OCI-M2 (cell line): Measurements from ENCODE around the gene AARSD1.
"Not testable (repeated sequence)": the region's sequence is repeated elsewhere in the genome, so short reads cannot be mapped to it uniquely, and the experiment has no call there.

Experiments
- DNase-seq: peaks from one replicate; lab custom pipeline; 2025; ENCODE audit not compliant: unreplicated experiment; lab: John Stamatoyannopoulos, UW

Gene AARSD1

GRCh38 chr17:42920922-42921321, 43.3 kb downstream of the AARSD1 start:
- DNase-seq = no peak

DNA sequence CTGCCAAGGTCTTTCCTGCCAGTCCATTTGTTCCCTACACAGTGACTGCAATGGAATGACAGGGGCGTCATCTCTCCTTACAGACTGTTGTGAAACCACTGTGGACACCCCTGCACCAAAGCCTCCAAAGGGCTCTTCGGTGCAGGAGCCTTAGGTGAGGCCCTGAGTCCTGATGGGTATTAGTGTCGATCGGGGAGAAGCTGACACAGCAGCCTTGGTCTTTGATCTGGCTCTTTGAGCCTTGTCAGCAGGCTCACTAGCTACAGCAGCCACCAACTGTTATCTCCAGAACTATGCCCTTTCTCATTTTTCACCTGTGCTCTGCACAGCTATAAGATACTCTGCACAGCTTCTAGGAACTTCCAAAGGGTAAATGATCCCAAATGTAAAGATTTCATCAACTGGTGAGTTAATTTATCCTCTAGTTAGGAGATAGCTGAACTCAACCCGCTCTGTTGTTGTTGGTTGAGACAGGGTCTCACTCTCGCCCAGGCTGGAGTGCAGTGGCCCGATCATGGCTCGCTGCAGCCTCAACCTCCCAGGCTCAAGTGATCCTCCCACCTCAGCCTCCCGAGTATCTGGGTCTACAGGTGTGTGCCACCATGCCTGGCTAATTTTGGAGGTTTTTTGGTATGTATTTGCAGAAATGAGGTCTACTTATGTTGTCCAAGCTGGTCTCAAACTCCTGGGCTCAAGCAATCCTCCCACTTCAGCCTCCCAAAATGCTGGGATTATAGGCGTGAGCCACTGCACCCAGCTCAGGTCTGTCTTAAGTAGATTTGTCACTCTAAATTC, 44.0 kb downstream of the AARSD1 start:
- DNase-seq = no peak

DNA sequence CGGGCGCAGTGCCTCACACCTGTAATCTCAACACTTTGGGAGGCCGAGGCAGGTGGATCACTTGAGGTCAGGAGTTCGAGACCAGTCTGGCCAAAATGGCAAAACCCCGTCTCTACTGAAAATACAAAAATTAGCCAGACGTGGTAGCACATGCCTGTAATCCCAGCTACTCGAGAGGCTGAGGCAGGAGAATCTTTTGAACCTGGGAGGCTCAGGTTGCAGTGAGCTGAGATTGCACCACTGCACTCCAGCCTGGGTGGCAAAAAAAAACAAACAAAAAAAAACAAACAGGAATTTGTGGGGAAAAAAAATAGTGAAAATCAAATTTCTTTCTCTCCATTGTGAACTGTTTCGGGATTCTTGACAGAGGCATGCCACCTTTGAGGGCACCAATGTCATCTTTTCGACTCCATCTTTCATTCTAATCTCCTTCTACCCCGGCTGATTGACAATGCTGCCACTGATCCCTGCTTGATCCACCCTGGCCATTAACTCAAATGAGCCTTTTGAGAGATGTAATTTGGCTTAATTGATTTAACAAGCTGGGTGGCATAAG, 44.7 kb downstream of the AARSD1 start:
- not testable (repeated sequence) for DNase-seq

- no peak for DNase-seq
Observed at GRCh38 chr17:42918902-42919521, 45.2 kb downstream of the AARSD1 start.

- no peak for DNase-seq
Observed at GRCh38 chr17:42917236-42917603, 47.0 kb downstream of the AARSD1 start.

GRCh38 chr17:42916388-42917235, 47.6 kb downstream of the AARSD1 start:
- not testable (repeated sequence) for DNase-seq

DNA sequence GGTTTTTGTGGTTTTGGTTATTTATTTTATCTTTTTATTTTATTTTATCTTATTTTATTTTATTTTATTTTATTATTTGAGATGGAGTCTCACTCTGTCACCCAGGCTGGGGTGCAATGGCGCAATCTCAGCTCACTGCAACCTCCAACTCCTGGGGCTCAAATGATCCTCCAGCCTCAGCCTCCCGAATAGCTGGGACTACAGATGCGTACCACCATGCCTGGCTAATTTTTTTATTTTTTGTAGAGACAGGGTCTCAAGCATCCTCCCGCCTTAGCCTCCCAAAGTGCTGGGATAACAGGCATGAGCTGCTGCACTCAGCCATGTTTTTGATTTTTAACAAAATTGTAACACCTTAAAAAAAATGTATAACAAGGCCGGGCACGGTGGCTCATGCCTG, 49.0 kb downstream of the AARSD1 start:
- DNase-seq = not testable (repeated sequence)

GRCh38 chr17:42913981-42914617, 50.2 kb downstream of the AARSD1 start:
- DNase-seq = no peak

GRCh38 chr17:42913522-42913921, 50.7 kb downstream of the AARSD1 start:
- no peak for DNase-seq

GRCh38 chr17:42908872-42909700, 55.2 kb downstream of the AARSD1 start:
- DNase-seq = no peak

GRCh38 chr17:42906772-42907446, 57.3 kb downstream of the AARSD1 start:
- DNase-seq = no peak

DNA sequence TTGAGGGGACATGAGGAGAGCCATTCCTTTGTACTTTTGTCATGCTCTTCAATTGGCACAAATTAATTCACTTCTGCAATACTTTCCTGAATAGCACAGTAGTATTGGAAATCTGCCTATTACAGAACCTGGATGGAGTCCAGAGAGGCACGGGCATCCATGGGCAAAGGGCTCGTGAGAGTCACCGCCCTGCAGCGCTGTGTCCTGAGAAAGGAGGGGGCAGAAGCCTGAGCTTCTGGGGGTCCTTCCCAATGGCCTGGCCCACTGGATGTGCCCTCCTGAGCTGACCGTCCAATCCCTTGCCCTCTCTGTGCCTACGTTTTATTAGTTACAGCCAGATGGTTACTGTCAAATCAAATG, 60.2 kb downstream of the AARSD1 start:
- DNase-seq = no peak

DNA sequence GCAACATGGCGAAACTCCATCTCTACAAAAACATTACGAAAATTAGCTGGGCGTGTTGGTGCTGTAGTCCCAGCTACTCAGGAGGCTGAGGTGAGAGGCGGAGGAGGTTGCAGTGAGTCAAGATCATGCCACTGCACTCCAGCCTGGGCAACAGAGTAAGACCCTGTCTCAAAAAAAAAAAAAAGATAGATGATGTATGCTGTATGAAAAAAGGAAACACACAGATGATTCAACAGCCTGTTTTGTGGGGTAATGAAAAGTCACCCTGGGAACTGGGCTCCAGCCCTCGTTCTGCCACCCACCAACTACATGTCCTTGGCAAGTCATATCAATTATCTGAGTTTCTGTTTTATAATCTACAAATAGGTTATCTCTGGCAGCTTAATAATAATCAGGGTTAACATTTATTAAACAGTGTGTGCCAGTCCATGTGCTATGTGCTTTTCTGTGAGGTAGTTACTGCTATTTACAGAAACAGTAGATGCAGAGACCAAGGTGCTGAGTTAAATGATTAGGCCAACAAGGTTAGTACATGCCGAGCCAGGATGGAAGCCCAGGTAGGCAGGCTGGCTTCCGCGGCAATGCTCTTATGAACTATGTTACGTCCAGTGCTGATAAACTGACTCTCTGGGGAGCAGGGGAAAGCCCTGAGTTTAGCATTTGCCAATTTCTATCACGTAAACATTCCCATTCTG, 62.6 kb downstream of the AARSD1 start:
- DNase-seq = no peak
